Right lobe of liver (tissue), 6 donors: ENCODE measurements around the gene TOMM6. TPM values are rescaled to one million over a fixed set of nuclear protein-coding genes. Genes with fewer than 3 reads are reported as not detected.

ENCODE experiments used
- ATAC-seq, 4 donors: fragments of 200-7000 bp; cut with Tn5 transposase; one replicate each; pipeline ENCODE4 v1.9.1; 2020; ENCODE audit warnings: mild to moderate bottlenecking in 4 of 4, moderate library complexity in 4 of 4
- DNase-seq, 3 donors: peaks; one replicate each; pipeline ENCODE4 v3.0.0-alpha.2; 2020
- H3K27ac ChIP-seq, 3 donors: fragments of 200-600 bp; one replicate each; pipeline ENCODE4 v1.8.0; 2022
- H3K27me3 ChIP-seq, 2 donors: fragments of 200-600 bp; one replicate each; pipeline ENCODE4 v1.8.0; 2022
- H3K36me3 ChIP-seq, 4 donors: fragments of 200-600 bp; sonication (generic) in 1 of 4; one replicate each; pipeline versions ENCODE4 v1.5.1 to v1.8.0; 2017 to 2022; ENCODE audit warnings: control low read depth in 1 of 4
- H3K4me1 ChIP-seq, 4 donors: fragments of 200-600 bp; sonication (generic) in 1 of 4; one replicate each; pipeline versions ENCODE4 v1.5.1 to v1.8.0; 2017 to 2022; ENCODE audit warnings: control low read depth in 1 of 4
- H3K4me3 ChIP-seq, 3 donors: fragments of 200-600 bp; one replicate each; pipeline ENCODE4 v1.8.0; 2022
- H3K9me3 ChIP-seq, 4 donors: fragments of 200-600 bp; sonication (generic) in 1 of 4; one replicate each; pipeline versions ENCODE4 v1.5.1 to v1.8.0; 2017 to 2022; ENCODE audit warnings: control low read depth in 1 of 4
- CTCF ChIP-seq, 4 donors: fragments of 200-600 bp in 3 of 4; fragments of 450-650 bp in 1 of 4; IDR thresholded peaks; one replicate each; pipeline versions ENCODE4 v1.5.1 to v1.8.0; 2016 to 2022; ENCODE audit warnings: antibody characterized with exemption in 4 of 4, mild to moderate bottlenecking in 2 of 4
- POLR2A ChIP-seq: fragments of 450-650 bp; IDR thresholded peaks from one replicate; pipeline ENCODE4 v1.6.1; 2017; ENCODE audit warnings: antibody characterized with exemption, mild to moderate bottlenecking
- WGBS: methylation state at CpG from one replicate; pipeline ENCODE4 v1.1.6; 2018; ENCODE audit warnings: low coverage, low lambda C conversion rate; ENCODE audit not compliant: insufficient coverage; ENCODE audit errors: missing lambda C conversion rate; 5-methylcytosine and 5-hydroxymethylcytosine counted together
- intact Hi-C, 2 donors: fragments of 100-400 bp; cut with DNase I; formaldehyde crosslinking; loops; one replicate each; pipeline versions ENCODE4 v1.11.2 to v1.14.1; 2022
- total RNA-seq, 6 experiments: library from RNA; depleted of rRNA in 2 of 6; stranded (reverse); fragments of >200 nt in 2 of 6; fragmentation: NEBNext Ultra II Directional in 3 of 6; extraction: Animal tissue kit (Norgen Biotek cat#: 25700) in 3 of 6; gene quantifications; one replicate each; pipeline versions ENCODE4 v1.1.0 to v1.2.4, GENCODE V29; 2016 to 2023
- donor health status: DM: no; HTN: yes; CAD: no.
- donor health status: DM: no; HTN: no; CAD: no.
- donor health status: DM: no; HTN: no; CAD: no.
- donor health status: DM: no; HTN: yes; CAD: no.
- donor health status: DM: no; HTN: yes; CAD: no.

TOMM6 gene
- total RNA-seq, 6 experiments from 2014 or later, result 61.8 to 104 (median 75.6) TPM

DNA sequence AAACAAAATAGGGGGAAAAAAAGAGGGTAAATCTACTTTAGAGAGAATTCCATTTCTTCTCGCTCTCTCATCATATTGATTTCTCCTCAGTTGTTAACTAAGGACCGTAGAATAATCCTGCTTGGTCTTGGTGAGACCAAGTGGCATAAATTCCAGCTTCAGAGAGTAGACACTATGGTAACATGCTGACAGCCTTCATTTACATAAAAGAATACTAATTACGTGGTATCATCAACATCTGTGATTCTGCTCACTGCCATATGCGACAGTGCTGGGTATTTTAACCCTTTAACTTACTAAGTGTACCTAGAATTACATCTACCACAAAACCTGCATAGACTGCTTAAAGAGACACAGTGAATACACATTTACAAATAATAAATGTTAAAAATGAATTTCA lies 27.1 kb downstream of the TOMM6 start:
- ATAC-seq (no peak), DNase-seq (no peak)
- WGBS, result 75% methylated on average over 4 of the region's 4 CpGs
- no peaks in the 10 kb centered on the region for H3K4me1 ChIP-seq
- H3K27me3 ChIP-seq, result no peaks in the 10 kb centered on the region
- no peaks in the 10 kb centered on the region for H3K36me3 ChIP-seq
- no peaks in the 10 kb centered on the region for H3K9me3 ChIP-seq
- intact Hi-C loops, result no loop called here
- H3K27ac ChIP-seq, result no peak overlapping the region
- TF ChIP-seq POLR2A (no peak), CTCF (IDR thresholded peaks at IDR 0.05) (no peak)
- no peak overlapping the region for H3K4me3 ChIP-seq

- Histone ChIP-seq H3K4me3 (no peak overlapping the region), H3K27ac (no peak overlapping the region), H3K27me3 (no peaks in the 10 kb centered on the region), H3K4me1 (no peaks in the 10 kb centered on the region), H3K36me3 (no peaks in the 10 kb centered on the region), H3K9me3 (no peaks in the 10 kb centered on the region)
- DNase-seq (no peak), ATAC-seq (no peak)
- intact Hi-C loops, result no loop called here
- no peak for TF ChIP-seq CTCF (IDR thresholded peaks at IDR 0.05)
- no peak for TF ChIP-seq POLR2A
- WGBS, result no CpG with 5 or more reads among the region's 1 CpG
Observed at GRCh38 chr6:41815587-41815986, 28.1 kb downstream of the TOMM6 start.

GRCh38 chr6:41818271-41819054 lies 31.0 kb downstream of the TOMM6 start:
- intact Hi-C loops, result no loop called here
- H3K27ac ChIP-seq, result no peak overlapping the region
- H3K9me3 ChIP-seq, result no peaks in the 10 kb centered on the region
- 50% methylated on average over 2 of the region's 4 CpGs for WGBS
- H3K27me3 ChIP-seq, result no peaks in the 10 kb centered on the region
- H3K36me3 ChIP-seq, result no peaks in the 10 kb centered on the region
- no peak for ATAC-seq
- no peak for TF ChIP-seq POLR2A
- TF ChIP-seq CTCF (IDR thresholded peaks at IDR 0.05), result no peak
- no peak for DNase-seq
- no peak overlapping the region for H3K4me3 ChIP-seq
- no peaks in the 10 kb centered on the region for H3K4me1 ChIP-seq

GRCh38 chr6:41821266-41821665 lies 33.8 kb downstream of the TOMM6 start:
- ATAC-seq (no peak), DNase-seq (no peak)
- intact Hi-C loops, result no loop called here
- WGBS, result 74% methylated on average over 4 of the region's 4 CpGs
- TF ChIP-seq CTCF (IDR thresholded peaks at IDR 0.05) (no peak), POLR2A (no peak)
- H3K9me3 ChIP-seq, result no peaks in the 10 kb centered on the region
- no peak overlapping the region for H3K4me3 ChIP-seq
- H3K27ac ChIP-seq, result no peak overlapping the region
- no peaks in the 10 kb centered on the region for H3K27me3 ChIP-seq
- H3K36me3 ChIP-seq, result no peaks in the 10 kb centered on the region
- no peaks in the 10 kb centered on the region for H3K4me1 ChIP-seq
